ENCODE results near the gene HACD2. TPM values are rescaled to one million over a fixed set of nuclear protein-coding genes. Genes with fewer than 3 reads are reported as not detected.
"Not testable (repeated sequence)": the region's sequence is repeated elsewhere in the genome, so short reads cannot be mapped to it uniquely, and the experiment has no call there.

HACD2 gene
- total and polyA plus RNA-seq, 2 donors from 2014 or later, result 13.1 to 25.4 TPM

DNA sequence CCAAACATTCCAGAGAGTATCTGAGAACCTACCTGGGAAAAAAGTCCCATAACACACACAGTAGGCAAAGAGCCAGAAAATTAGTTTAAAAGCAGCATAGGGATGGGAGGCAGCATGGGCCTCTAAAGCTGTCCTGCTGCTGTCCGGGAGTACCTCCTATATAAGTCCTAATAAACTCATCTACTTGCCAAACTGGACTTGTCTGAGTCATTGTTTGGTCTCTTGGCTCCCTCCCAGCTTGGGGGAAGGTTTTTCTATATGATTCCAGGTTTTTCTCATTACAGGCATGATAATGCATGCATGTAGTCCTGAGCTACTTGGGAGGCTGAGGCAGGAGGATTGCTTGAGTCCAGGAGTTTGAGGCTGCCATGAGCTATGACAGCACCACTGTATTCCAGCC is 17.5 kb upstream of the HACD2 start:
- H3K36me3 ChIP-seq (ENCODE audit: control insufficient read depth in 2 of 3, insufficient read depth in 3 of 3, low read length in 3 of 3), result no peaks in the 10 kb centered on the region
- H3K9me3 ChIP-seq (ENCODE audit: control insufficient read depth in 2 of 3, insufficient read depth in 1 of 3, low read length in 3 of 3), result no peaks in the 10 kb centered on the region
- H3K4me3 ChIP-seq (ENCODE audit: low read length in 3 of 3), result no peak overlapping the region
- FAIRE-seq, result no peak
- H3K4me1 ChIP-seq (ENCODE audit: control insufficient read depth in 2 of 3, insufficient read depth in 2 of 3, low read depth in 1 of 3, low read length in 3 of 3), result peaks cover 0 to 9% (median 0%) of the 10 kb centered on the region in 3 donors
- TF ChIP-seq, protein P1, sequence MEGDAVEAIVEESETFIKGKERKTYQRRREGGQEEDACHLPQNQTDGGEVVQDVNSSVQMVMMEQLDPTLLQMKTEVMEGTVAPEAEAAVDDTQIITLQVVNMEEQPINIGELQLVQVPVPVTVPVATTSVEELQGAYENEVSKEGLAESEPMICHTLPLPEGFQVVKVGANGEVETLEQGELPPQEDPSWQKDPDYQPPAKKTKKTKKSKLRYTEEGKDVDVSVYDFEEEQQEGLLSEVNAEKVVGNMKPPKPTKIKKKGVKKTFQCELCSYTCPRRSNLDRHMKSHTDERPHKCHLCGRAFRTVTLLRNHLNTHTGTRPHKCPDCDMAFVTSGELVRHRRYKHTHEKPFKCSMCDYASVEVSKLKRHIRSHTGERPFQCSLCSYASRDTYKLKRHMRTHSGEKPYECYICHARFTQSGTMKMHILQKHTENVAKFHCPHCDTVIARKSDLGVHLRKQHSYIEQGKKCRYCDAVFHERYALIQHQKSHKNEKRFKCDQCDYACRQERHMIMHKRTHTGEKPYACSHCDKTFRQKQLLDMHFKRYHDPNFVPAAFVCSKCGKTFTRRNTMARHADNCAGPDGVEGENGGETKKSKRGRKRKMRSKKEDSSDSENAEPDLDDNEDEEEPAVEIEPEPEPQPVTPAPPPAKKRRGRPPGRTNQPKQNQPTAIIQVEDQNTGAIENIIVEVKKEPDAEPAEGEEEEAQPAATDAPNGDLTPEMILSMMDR (IDR thresholded peaks at IDR 0.05; ENCODE audit: borderline replicate concordance, extremely low read depth, insufficient read depth), result no peak
- intact Hi-C loops (cut with DNase I), result no loop called here
- H3K27ac ChIP-seq (ENCODE audit: low read depth in 2 of 2, low read length in 2 of 2), result no peak overlapping the region
- no peak overlapping the region for H3K9ac ChIP-seq (ENCODE audit: low read length in 3 of 3)
- H3K27me3 ChIP-seq (ENCODE audit: control insufficient read depth, insufficient read depth, low read length), result no peaks in the 10 kb centered on the region
- no peak for DNase-seq

DNA sequence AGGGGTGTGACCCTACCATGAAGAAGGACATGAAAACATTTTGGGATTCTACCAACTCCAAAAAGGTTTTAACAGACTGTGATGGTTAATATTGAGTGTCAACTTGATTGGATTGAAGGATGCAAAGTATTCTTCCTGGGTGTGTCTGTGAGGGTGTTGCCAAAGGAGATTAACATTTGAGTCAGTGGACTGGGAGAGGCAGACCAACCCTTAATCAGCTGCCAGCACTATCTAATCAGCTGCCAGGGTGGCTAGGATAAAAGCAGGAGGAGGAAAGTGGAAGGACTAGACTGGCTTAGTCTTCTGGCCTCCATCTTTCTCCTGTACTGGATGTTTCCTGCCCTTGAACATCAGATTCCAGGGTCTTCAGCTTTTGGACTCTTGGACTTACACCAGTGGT is 16.0 kb upstream of the HACD2 start:
- H3K36me3 ChIP-seq (ENCODE audit: control insufficient read depth in 2 of 3, insufficient read depth in 3 of 3, low read length in 3 of 3); H3K27ac ChIP-seq (ENCODE audit: low read depth in 2 of 2, low read length in 2 of 2); DNase-seq; intact Hi-C loops (cut with DNase I); FAIRE-seq; H3K4me3 ChIP-seq (ENCODE audit: low read length in 3 of 3); H3K27me3 ChIP-seq (ENCODE audit: control insufficient read depth, insufficient read depth, low read length); H3K9me3 ChIP-seq (ENCODE audit: control insufficient read depth in 2 of 3, insufficient read depth in 1 of 3, low read length in 3 of 3); H3K9ac ChIP-seq (ENCODE audit: low read length in 3 of 3); H3K4me1 ChIP-seq (ENCODE audit: control insufficient read depth in 2 of 3, insufficient read depth in 2 of 3, low read depth in 1 of 3, low read length in 3 of 3): not testable (repeated sequence)

DNA sequence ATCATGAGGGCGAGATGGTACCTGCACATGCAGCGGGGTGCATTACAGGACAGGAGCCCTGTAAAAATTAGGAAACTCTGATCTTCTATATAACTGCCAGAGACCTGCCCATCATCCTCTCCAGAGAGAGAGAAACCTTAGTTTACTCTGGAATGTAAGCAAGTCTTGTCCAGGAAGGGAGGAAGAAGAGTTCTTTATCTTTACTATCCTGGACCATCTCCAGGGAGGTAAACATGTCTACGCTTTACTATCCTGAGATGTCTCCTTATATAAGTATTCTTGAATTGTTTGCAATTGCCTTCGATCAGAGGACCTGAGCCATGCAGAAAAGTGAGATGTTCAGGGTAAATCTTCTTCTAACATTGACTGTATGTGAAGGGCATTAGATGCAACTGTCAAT is 12.7 kb upstream of the HACD2 start:
- TF ChIP-seq, protein P1 (IDR thresholded peaks at IDR 0.05; ENCODE audit: borderline replicate concordance, extremely low read depth, insufficient read depth), result no peak

DNA sequence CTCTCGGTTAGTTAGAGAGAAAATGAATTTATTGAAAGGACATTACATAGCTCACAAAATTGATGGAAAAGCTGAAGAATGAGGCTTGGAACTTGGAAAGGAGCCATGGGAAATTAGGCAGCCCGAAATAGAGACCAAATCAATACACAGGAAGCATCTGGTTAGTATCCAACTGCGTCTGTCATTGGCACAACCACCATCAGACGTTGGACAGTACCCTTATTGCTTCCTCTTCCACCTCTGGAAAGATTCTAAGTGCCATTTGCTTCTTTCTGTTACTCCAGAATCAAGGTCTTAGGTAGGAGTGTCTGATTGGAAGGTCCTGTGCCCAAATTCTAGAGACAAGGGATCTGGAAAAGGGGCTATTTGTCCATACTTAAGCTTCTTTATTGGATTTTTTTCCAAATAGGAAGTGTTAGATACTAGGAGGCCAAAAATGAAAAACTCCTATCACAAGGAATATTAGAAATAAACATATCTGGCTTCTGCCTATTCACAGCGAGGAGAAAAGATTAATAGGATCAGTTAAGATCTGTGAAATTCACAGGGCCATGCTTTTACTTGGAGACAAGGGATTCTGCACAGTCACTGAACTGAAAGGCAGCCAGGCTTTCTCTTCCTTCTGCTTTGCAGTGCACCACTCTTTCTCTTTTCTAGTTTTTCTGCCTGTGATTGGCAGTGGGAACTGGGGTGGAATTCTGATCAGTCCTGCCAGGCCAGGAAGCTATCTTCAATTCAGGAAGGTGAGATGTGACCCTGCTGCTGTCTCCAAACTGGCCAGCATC is 10.7 kb upstream of the HACD2 start:
- no peak overlapping the region for H3K4me3 ChIP-seq (ENCODE audit: low read length in 3 of 3)
- DNase-seq, result no peak

More for the DNA sequence above, 12.7 kb upstream of the HACD2 start:
- Histone ChIP-seq H3K9ac (ENCODE audit: low read length in 3 of 3) (no peak overlapping the region), H3K36me3 (ENCODE audit: control insufficient read depth in 2 of 3, insufficient read depth in 3 of 3, low read length in 3 of 3) (no peaks in the 10 kb centered on the region), H3K4me1 (ENCODE audit: control insufficient read depth in 2 of 3, insufficient read depth in 2 of 3, low read depth in 1 of 3, low read length in 3 of 3) (no peaks in the 10 kb centered on the region), H3K27me3 (ENCODE audit: control insufficient read depth, insufficient read depth, low read length) (no peaks in the 10 kb centered on the region), H3K27ac (ENCODE audit: low read depth in 2 of 2, low read length in 2 of 2) (no peak overlapping the region), H3K9me3 (ENCODE audit: control insufficient read depth in 2 of 3, insufficient read depth in 1 of 3, low read length in 3 of 3) (no peaks in the 10 kb centered on the region), H3K4me3 (ENCODE audit: low read length in 3 of 3) (no peak overlapping the region)
- intact Hi-C loops (cut with DNase I), result no loop called here
- DNase-seq (no peak), FAIRE-seq (no peak)

More for the DNA sequence above, 10.7 kb upstream of the HACD2 start:
- no peaks in the 10 kb centered on the region for H3K27me3 ChIP-seq (ENCODE audit: control insufficient read depth, insufficient read depth, low read length)
- FAIRE-seq, result no peak
- TF ChIP-seq, protein P1 (IDR thresholded peaks at IDR 0.05; ENCODE audit: borderline replicate concordance, extremely low read depth, insufficient read depth), result no peak
- intact Hi-C loops (cut with DNase I), result no loop called here
- no peaks in the 10 kb centered on the region for H3K4me1 ChIP-seq (ENCODE audit: control insufficient read depth in 2 of 3, insufficient read depth in 2 of 3, low read depth in 1 of 3, low read length in 3 of 3)
- H3K36me3 ChIP-seq (ENCODE audit: control insufficient read depth in 2 of 3, insufficient read depth in 3 of 3, low read length in 3 of 3), result no peaks in the 10 kb centered on the region
- no peak overlapping the region for H3K9ac ChIP-seq (ENCODE audit: low read length in 3 of 3)
- H3K27ac ChIP-seq (ENCODE audit: low read depth in 2 of 2, low read length in 2 of 2), result no peak overlapping the region
- H3K9me3 ChIP-seq (ENCODE audit: control insufficient read depth in 2 of 3, insufficient read depth in 1 of 3, low read length in 3 of 3), result peaks cover 0 to 4% (median 0%) of the 10 kb centered on the region in 3 donors

Measured in kidney (tissue), 14 donors.